T-helper 17 cell (primary cell): ENCODE results near the gene IL13RA1. TPM values are rescaled to one million over a fixed set of nuclear protein-coding genes. Genes with fewer than 3 reads are reported as not detected.
"Not testable (repeated sequence)": the region's sequence is repeated elsewhere in the genome, so short reads cannot be mapped to it uniquely, and the experiment has no call there.

Experiments
- ATAC-seq: fragments of 150-1000 bp; cut with Tn5 transposase; 2 replicates; pipeline ENCODE4 v1.10.0; 2021; ENCODE audit warnings: mild to moderate bottlenecking, moderate library complexity
- DNase-seq, 3 donors: peaks; one replicate each; pipeline versions ENCODE4 v3.0.0 to v3.0.0-alpha.2; 2020 to 2021
- H3K9me3 ChIP-seq: one replicate; pipeline ENCODE4 v1.7.0; 2013; ENCODE audit warnings: low read length, mild to moderate bottlenecking; ENCODE audit not compliant: control insufficient read depth, poor library complexity, severe bottlenecking
- H3K27ac Mint-ChIP-seq: one replicate; pipeline ENCODE4 v1.8.0; 2022; ENCODE audit warnings: mild to moderate bottlenecking, moderate library complexity, mixed read lengths
- H3K27me3 Mint-ChIP-seq: one replicate; pipeline ENCODE4 v1.8.0; 2022; ENCODE audit warnings: mixed read lengths
- H3K36me3 Mint-ChIP-seq: one replicate; pipeline ENCODE4 v1.8.0; 2022; ENCODE audit warnings: low read depth, mixed read lengths
- H3K4me1 Mint-ChIP-seq: one replicate; pipeline ENCODE4 v1.8.0; 2022; ENCODE audit warnings: mild to moderate bottlenecking, mixed read lengths
- H3K4me3 Mint-ChIP-seq: one replicate; pipeline ENCODE4 v1.8.0; 2022; ENCODE audit warnings: mild to moderate bottlenecking, moderate library complexity, mixed read lengths
- total RNA-seq, 4 donors: library from RNA in 2 of 4; stranded (reverse) in 2 of 4; gene quantifications; one replicate each; pipeline ENCODE4 v1.2.3 and lab custom pipeline; 2022 to 2026

IL13RA1 gene
- total RNA-seq, 2 donors from 2014 or later, result 0.94 to 2.2 TPM

DNA sequence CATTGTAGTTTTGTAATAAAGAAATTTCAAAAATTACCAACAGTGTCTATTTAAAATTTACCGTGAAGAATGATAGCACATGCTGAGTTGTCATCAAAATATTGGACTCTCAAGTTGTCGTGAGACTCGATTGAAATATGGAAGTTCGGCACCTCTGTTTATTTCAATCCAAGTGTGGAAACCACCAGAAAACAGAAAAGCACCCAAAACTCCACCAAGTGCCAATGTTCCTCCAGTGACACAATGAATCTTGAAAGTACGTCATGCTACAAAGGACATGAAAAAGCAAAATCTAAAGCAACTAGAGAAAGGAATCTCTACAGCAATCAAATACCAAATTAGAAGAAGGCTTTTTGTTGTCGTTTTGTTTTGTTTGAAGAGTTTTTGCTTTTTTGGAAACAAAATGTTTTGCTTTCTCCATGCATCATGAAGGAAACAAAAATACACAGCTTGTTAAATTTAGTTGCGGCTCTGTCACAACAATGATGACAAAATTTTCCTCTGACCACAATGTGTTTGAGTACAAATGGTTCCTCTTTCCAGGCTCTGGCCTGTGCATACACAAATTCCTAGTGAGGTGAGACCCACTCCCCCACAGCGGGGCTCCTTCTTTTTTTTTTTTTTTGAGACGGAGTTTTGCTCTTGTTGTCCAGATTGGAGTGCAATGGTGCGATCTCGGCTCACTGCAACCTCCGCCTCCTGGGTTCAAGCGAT is 9.6 kb upstream of the IL13RA1 start:
- DNase-seq (no peak), ATAC-seq (no peak)

DNA sequence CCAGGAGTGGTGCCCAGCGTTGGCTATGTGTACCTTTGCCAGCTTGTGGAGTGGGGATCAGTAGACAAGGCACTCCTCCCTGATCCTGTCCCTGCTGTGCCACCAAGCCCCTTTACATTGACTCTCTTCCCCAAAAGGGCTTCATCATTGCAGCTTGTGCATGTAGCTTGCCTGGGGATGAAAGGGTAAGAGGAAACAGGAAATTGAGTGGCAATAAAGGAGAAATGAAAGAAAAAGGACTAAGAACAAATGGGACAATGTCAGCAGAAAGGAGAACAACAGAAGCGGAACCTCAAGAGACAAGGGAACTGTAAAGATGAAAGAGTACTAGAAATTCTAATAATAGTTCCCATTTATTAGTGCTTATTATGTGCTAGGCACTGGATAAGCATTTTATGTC is 8.7 kb upstream of the IL13RA1 start:
- Mint-ChIP-seq H3K4me3 (no peak overlapping the region), H3K27me3 (peaks cover 17% of the 10 kb centered on the region), H3K36me3 (no peaks in the 10 kb centered on the region), H3K27ac (no peak overlapping the region), H3K4me1 (peaks cover 3% of the 10 kb centered on the region)
- no peak for ATAC-seq
- no peaks in the 10 kb centered on the region for H3K9me3 ChIP-seq
- no peak for DNase-seq

More for the DNA sequence above, 9.6 kb upstream of the IL13RA1 start:
- no peaks in the 10 kb centered on the region for H3K9me3 ChIP-seq
- peaks cover 17% of the 10 kb centered on the region for H3K27me3 Mint-ChIP-seq
- peaks cover 3% of the 10 kb centered on the region for H3K4me1 Mint-ChIP-seq
- no peaks in the 10 kb centered on the region for H3K36me3 Mint-ChIP-seq
- no peak overlapping the region for H3K27ac Mint-ChIP-seq
- no peak overlapping the region for H3K4me3 Mint-ChIP-seq

DNA sequence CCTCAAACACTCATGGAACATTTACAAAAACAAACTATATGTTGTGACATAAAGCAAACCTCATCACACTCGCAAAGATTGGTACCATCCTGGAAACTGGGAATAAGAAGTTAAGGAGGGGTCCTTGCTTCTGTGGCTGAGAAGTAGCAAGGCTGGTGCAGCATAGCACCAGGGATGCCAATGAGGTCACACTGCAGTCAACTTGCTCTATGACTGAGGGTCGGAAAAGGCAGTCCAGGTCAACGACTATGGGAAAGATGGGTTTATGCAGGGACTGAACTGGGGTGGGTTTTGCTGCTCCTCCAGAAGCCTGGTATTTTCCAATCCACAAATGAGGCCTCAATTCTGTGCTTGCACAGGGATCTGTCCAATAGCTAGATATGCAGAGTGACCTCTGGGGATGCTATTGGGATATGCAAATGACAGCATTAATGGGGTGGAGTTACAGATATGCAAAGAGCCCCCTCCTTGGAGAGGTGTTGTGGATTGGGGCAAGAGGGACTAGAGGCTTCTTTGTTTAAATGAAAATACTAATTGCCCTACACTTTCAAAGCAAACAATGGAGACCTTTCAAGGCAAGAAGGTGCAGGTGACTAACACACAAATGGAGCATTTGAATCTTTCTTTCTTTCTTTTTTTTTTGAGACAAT is 7.2 kb upstream of the IL13RA1 start:
- ATAC-seq (no peak), DNase-seq (no peak)
- Mint-ChIP-seq H3K27me3 (peaks cover 17% of the 10 kb centered on the region), H3K27ac (no peak overlapping the region), H3K4me1 (peaks cover 3% of the 10 kb centered on the region), H3K4me3 (no peak overlapping the region), H3K36me3 (no peaks in the 10 kb centered on the region)
- H3K9me3 ChIP-seq, result no peaks in the 10 kb centered on the region

DNA sequence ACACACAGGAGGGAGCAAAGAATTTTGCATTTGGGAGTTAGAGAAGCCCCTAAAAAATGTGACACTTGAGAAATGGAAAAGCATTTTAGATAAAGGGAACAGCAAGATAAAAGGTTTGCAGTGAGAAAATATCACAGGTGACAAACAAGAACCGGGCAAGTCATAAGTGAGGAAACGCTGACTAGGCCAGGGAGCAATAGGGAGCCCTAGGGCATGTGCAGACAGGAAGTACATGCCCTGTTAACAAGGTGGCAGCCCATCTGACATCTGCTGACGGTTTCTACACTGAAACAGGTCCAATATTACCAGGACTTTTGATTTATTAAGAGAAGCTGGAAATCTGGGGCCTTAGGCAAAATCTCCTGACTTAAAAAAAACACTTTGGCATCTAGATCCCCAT is 4.0 kb upstream of the IL13RA1 start:
- no peaks in the 10 kb centered on the region for H3K36me3 Mint-ChIP-seq
- peaks cover 3% of the 10 kb centered on the region for H3K4me1 Mint-ChIP-seq
- H3K9me3 ChIP-seq, result no peaks in the 10 kb centered on the region
- no peak for ATAC-seq
- H3K27me3 Mint-ChIP-seq, result peaks cover 11% of the 10 kb centered on the region
- no peak overlapping the region for H3K4me3 Mint-ChIP-seq
- no peak for DNase-seq
- no peak overlapping the region for H3K27ac Mint-ChIP-seq

DNA sequence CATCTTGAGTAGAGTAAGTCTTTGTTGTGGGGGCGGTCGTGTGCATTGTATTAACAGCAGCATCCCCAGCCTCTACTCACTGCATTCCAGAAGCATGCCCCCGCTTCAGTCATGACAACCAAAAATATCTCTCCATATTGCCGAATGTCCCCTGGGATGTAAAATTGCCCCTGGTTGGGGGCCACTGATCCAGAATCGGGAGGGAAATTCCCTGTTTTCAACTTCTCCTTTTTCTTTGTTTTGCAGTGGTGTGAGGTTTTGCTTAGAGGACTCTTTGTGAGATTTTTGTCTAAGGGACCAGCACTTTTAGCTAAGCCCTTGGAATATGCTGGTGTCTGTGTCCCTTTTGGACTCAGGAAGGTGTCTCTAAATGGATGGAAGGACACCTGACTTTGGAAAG is 3.0 kb upstream of the IL13RA1 start:
- Mint-ChIP-seq H3K36me3 (no peaks in the 10 kb centered on the region), H3K27ac (no peak overlapping the region), H3K4me1 (no peaks in the 10 kb centered on the region), H3K27me3 (peaks cover 6% of the 10 kb centered on the region), H3K4me3 (no peak overlapping the region)
- ATAC-seq, result no peak
- no peaks in the 10 kb centered on the region for H3K9me3 ChIP-seq
- no peak for DNase-seq

DNA sequence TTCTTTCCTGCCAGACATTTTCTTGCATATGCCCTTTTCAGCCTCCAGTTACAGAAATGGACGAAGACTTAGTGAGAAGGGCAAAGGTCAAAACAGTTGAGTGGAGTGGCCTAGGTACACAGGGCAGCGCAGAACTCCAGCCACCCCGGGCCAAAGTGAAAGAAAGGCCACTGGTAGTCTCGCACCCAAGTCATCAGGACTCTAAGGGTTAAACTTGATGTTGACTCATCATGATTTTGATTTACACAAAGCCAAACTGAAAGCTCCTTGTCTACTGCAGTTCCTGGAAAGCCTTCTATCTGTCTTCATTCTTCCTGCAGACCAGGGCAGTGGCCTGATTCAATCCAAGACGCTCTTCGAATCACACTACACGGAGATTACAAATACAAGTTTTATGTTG is 2.6 kb upstream of the IL13RA1 start:
- Mint-ChIP-seq H3K27ac (no peak overlapping the region), H3K36me3 (no peaks in the 10 kb centered on the region), H3K4me1 (no peaks in the 10 kb centered on the region), H3K27me3 (peaks cover 4% of the 10 kb centered on the region), H3K4me3 (no peak overlapping the region)
- DNase-seq, result no peak
- no peaks in the 10 kb centered on the region for H3K9me3 ChIP-seq
- no peak for ATAC-seq

DNA sequence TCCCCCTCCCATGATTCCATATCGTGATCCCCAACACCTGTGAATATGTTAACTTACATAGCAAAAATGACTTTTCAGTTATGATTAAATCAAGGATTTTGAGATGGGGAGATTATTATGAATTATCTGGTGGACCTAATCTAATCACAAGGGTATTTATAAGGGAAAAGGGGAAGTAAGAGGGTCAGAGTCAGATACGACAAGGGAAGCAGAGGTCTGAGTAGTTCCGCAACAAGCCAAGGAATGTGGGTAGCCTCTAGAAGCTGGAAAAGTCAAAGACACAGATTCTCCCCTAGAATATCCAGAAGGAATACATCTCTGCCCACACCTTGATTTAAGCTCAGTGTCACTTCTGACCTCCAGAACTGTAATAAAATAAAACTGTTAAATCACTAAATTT is 1.0 kb upstream of the IL13RA1 start:
- Mint-ChIP-seq H3K4me3 (peak overlapping the region; percentile 77), H3K4me1 (no peaks in the 10 kb centered on the region), H3K36me3 (no peaks in the 10 kb centered on the region), H3K27me3 (peaks cover 9% of the 10 kb centered on the region), H3K27ac (no peak overlapping the region)
- ATAC-seq, result no peak
- DNase-seq, result no peak
- H3K9me3 ChIP-seq, result no peaks in the 10 kb centered on the region

DNA sequence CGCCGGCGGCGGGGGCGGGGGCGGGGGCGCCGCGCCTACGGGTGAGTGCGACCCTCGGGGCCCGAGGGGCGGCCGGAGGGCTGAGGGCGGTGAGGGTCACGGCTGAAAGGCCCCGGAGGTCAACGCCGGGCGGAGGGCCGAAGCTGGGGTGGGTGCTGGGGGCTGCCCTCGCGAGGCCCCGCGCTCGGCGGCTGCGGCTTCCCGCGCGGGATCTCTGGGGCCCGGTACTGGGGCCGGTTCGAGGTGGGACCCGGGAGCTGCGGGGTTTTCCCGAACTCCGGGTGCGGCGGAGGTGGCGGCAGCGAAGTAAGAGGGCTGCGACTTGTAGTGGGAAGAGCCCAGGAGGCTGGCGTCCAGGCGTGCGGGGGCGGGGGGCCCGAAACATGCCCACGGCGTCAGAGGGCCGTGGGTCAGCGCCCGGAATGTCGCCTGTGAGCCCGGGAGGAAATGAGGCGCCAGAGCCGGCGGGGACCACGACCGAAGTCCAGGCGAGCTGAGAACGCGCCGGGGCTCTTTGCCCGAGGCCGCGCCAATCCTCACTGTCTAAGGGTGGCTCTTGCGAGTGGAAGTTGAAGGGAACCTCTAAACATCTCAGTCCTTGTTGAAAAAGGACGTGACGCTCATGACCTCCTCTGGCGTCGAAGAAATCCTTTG is 407 bp downstream of the IL13RA1 start:
- Mint-ChIP-seq H3K4me3 (peak overlapping the region; percentile 77), H3K36me3 (no peaks in the 10 kb centered on the region), H3K27me3 (peaks cover 9% of the 10 kb centered on the region), H3K4me1 (no peaks in the 10 kb centered on the region), H3K27ac (no peak overlapping the region)
- no peak for DNase-seq
- peak; percentile 16 for ATAC-seq
- no peaks in the 10 kb centered on the region for H3K9me3 ChIP-seq

DNA sequence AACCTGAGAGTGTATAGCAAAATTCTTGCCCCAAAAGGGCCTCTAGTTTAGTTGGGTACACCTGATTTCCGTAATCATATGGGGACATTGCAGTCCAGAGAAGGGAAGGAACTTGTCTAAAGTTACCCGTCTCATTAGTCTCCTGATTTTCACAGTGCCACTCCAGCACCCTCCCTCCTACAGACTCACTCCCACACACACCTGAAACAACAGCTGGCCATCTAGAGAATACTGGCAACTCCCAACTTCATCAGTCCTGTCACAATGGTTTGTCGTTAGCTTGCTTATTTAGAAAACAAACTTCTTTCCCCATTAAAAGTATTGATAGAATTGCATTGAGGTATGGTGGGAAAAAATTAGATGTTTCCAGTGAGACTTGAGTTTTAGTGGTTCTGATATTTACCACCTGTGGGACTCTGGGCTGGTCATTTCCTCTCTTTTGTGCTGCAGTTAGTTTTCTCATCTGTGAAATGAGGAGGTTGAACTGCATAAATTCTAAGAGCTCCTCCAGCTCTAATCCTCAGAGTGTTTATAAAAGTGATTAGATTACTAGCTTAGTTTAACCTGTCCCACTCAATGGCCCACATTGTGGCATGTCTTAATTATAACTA is 1.7 kb downstream of the IL13RA1 start:
- DNase-seq (no peak), ATAC-seq (no peak)
- Mint-ChIP-seq H3K4me3 (no peak overlapping the region), H3K4me1 (no peaks in the 10 kb centered on the region), H3K27ac (no peak overlapping the region), H3K36me3 (no peaks in the 10 kb centered on the region), H3K27me3 (peaks cover 9% of the 10 kb centered on the region)
- no peaks in the 10 kb centered on the region for H3K9me3 ChIP-seq

DNA sequence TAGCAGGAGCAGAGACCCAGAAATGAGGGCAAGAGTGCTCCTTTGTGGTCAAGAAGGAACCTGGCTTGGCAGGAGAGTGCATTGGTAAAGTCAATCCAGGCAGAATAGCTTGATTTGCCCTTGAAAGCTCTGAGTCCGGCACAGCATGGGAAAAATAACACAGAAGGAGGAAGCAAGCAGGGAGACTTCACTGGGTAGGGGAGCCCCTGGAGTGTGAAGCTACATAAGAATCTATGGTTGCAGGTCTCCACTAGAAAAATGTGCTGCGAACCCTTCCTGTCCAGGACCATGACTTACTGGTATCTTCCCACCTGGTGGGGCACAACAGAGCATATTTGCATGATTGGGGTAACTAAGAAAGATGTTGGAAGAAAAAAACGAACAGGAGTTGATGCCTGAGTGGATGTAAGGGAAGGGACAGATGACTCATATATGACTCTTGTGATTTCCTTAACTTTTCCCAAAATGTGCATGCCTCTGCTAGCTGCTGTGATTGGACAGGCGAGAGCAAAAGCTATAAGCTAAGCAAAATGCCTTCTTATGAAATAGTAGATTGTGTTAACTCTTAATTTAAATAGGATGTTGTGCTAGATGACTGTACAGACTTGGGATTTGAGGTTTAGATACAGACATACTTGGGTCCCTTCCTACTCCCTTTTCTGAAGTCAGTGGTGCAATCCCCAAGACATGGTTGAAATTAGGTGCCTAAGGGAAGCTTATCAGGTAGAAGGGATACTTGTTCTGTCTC is 3.3 kb downstream of the IL13RA1 start:
- Mint-ChIP-seq H3K4me1 (no peaks in the 10 kb centered on the region), H3K27me3 (peaks cover 9% of the 10 kb centered on the region), H3K36me3 (no peaks in the 10 kb centered on the region), H3K27ac (no peak overlapping the region), H3K4me3 (no peak overlapping the region)
- no peaks in the 10 kb centered on the region for H3K9me3 ChIP-seq
- DNase-seq, result no peak
- no peak for ATAC-seq

DNA sequence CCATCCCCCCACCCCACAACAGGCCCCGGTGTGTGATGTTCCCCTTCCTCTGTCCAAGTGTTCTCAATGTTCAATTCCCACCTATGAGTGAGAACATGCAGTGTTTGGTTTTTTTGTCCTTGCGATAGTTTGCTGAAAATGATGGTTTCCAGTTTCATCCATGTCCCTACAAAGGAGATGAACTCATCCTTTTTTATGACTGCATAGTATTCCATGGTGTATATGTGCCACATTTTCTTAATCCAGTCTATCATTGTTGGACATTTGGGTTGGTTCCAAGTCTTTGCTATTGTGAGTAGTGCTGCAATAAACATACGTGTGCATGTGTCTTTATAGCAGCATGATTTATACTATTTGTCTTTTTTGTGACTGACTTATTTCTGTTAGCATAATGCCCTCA is 5.1 kb downstream of the IL13RA1 start:
- not testable (repeated sequence) for H3K4me1 Mint-ChIP-seq, ATAC-seq, DNase-seq, H3K4me3 Mint-ChIP-seq, H3K9me3 ChIP-seq, H3K36me3 Mint-ChIP-seq, H3K27ac Mint-ChIP-seq
- H3K27me3 Mint-ChIP-seq, result peaks cover 14% of the 10 kb centered on the region

DNA sequence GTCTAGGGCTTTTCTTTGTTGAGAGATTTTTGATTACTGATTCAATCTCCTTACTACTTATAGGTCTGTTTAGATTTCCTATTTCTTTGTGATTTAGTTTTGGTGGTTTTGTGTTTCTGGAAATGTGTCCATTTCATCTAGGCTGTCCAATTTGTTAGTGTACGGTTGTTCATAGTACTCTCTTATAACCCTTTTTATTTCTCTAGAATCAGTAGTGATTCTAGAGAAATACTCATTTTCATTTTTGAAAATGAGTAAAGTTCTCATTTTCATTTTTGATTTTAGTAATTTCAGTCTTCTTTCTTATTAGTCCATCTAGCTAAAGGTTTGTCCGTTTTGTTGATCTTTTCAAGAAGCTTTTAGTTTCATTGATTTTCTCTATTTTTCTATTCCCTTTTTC is 7.5 kb downstream of the IL13RA1 start:
- no peaks in the 10 kb centered on the region for H3K4me1 Mint-ChIP-seq
- ATAC-seq (no peak), DNase-seq (no peak)
- no peaks in the 10 kb centered on the region for H3K9me3 ChIP-seq
- no peak overlapping the region for H3K27ac Mint-ChIP-seq
- H3K27me3 Mint-ChIP-seq, result peaks cover 14% of the 10 kb centered on the region
- no peak overlapping the region for H3K4me3 Mint-ChIP-seq
- H3K36me3 Mint-ChIP-seq, result no peaks in the 10 kb centered on the region
